ENCODE measurements around the gene IGF1R.
"Not testable (repeated sequence)": the region's sequence is repeated elsewhere in the genome, so short reads cannot be mapped to it uniquely, and the experiment has no call there.

The IGF1R gene

DNA sequence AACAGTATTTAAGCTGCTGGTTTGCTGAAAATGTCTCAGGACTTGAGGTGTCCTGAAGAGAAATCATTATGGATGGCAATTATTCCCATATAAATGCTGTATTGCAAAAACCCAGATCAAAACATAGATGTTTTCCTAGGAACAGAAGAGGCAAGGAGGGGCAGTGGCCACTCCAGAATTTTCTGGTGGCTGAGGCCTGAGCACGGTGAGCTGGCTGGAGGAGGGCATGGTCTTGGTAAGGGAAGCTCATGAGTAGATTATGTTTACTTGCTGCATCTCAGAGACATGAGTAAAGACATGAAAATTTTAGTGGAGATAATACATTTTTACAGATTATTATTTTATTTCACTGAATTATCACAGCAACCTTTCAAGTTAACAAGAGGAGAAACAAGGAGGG lies 328.2 kb downstream of the IGF1R start:
- DNase-seq = no peak

DNA sequence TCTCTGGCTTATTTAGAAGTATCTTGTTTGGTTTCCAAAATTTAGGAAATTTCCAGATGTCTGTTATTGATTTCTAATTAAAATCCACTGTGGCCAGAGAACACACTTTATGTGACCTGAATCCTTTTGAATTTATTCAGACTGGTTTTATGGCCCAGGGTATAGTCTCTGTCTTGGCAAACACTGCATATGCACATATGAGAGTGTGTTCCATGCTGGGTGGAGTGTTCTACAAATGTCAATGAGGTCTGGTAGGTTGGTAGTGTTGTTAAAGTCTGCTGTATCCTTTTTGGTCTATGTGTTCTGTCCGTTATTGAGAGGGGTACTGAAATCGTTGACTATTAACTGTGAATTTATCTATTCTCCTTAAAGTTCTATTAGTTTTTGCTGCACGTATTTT lies 329.1 kb downstream of the IGF1R start:
- no peak for DNase-seq

DNA sequence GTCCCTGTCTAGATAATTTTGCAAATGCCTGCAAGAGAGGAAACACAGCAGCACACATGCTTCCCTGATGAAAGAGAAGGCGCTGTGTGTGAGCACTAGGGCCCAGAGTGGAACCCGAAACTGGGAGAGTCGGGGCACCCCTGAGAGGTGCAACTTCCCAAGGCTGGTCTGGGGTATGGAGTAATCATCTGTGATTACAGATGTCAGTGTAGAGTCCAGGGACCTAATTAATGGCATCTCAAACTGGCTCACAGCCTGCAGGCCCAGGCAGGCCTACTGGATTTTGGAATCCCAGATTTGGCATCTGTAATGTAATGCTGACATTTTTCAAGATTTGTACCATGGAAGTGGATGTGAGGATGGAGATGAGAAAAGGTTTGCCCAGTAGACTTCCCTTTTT lies 329.8 kb downstream of the IGF1R start:
- no peak for DNase-seq

DNA sequence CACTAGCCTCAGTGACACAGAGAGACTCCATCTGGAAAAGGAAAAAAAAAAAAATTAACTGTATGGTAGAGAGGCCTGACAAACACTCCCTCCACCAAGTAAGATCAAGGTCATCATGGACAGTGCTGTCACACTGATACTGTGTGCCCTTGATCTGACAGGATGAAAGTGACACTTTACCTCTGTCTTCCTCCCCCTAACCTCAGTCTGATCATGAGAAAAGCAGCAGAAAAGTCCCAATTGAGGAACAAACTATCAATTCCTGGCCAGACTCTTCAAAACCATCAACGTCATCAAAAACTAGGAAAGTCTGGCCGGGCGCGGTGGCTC lies 332.5 kb downstream of the IGF1R start:
- DNase-seq = no peak

DNA sequence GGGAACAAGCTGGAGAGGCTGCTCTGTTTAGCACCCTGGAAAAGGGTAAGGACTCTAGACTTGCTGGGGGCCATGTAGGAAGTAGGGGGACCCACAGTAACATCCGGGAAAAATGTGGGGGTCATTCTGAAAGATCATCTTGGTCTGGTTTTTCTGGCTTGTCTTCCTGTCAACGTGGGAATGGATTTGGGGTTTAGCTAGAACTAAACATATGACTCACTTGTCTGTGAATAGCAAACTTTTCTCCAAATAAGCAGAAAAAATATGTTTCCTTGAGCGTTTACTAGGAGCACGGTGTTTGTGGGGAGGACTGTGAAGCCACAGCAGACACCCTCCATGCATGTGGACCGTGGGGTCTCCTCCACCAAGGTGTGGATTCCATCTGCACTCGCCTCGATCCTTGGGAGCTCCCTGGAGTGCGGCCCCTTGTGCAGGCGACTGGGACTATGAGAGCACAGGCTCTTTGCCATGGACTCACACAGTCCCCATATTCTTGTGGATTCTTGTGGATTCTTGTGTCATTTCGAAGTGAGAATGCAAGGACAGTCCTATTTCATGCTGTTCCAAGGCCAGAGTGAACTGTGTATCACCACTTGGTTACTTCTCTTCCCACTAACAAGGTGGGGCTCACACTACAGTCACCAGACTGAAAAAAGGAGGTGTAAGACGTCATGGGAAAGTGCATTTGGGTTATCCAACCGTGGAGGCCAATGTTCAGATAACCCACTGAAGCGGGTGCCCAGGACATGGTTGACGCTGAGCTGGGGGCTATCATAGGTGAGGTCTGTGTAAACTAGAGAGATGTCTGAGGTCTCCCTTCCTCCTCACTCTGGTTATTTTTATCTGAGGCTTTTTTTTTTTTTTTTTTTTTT lies 333.7 kb downstream of the IGF1R start:
- no peak for DNase-seq

DNA sequence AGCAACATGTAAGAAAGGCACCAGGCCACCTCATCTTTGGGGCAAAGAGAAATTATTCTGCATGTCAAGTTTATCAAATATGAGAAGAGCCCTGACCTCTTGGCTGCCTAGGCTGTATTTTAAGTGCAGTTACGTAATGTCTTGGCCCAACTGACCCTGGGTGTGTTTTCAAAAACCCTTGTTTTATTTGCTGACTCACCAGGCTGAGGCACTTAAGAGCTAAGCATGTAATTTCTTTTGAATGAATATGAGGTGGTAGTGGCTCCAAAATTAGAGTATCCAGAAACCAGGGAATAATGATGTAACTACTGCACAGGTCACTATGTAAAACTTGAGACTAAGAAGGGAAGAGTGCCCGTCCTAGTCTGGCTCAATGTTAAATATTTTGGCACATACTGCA lies 335.0 kb downstream of the IGF1R start:
- DNase-seq = no peak

DNA sequence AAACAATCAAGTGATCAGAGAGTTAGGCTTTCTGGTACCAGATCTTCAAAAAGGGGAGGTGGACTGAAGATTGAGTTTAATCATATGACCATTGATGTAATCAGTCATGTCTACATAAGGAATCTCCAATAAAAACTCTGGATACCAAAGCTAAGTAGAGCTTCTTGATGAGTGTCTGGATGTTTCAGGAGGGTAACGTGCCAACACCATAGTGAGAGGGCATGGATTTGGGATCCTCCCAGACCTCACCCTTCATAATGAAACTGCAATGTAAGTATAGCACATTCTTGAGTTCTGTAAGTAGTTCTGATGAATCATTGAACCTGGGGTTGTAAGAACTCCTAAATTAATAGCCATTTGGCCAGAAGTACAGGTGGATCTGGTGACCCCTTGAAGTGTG lies 337.9 kb downstream of the IGF1R start:
- DNase-seq = no peak

DNA sequence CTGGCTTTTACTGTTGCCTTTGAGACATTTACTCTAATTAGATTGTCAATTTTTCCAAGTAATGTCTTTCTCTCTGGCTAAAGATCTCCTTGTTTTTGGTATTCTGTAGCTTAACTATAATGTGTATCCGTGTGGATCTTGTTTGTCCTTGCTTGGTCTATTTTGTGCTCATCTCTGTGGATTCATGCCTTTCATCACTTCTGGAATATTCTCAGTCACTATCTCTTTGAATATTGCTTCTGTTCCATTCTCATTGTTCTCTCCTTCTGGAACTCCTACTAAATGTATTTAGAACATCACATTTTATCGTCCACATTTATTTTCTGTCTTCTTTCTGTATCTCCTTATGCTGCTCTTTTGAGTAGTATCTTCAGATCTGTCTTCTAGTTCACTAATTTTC lies 346.6 kb downstream of the IGF1R start:
- no peak for DNase-seq

DNA sequence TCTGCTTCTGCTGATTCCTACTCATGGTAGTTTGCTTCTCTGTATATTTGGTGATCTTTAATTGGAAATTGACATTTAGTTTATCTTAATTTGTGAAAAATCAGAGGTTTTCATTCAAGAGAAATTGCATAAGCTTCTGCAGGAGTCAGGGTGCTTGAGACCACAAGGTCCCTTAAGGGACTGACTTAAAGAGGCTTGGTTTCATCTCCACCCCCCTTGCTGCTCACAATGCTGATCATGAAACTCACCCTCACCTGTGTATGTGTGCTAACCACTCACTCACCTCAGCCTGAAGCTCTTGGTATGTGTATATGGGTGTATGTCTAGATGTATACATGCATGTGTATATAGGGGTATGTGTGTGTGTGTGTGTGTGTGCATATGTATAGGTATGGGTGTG lies 347.8 kb downstream of the IGF1R start:
- no peak for DNase-seq

DNA sequence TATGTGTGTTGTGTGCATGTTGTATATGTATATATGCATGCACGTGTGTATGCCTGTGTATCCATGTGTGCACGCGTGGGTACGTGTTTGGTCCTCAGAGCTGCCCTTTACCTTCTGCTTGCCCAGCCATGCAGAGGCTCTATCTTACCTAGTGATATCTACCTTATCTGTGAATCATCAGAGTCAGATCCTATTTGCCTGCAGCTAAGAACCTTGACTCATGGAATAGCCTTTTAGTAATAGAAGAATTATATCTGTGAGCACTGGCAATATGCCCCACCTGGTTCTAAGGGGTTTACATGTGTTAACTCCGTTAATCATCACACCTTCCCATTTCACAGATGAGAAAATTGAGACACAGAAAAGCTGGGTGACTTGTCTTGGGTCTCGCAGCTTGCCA lies 348.3 kb downstream of the IGF1R start:
- DNase-seq = no peak

DNA sequence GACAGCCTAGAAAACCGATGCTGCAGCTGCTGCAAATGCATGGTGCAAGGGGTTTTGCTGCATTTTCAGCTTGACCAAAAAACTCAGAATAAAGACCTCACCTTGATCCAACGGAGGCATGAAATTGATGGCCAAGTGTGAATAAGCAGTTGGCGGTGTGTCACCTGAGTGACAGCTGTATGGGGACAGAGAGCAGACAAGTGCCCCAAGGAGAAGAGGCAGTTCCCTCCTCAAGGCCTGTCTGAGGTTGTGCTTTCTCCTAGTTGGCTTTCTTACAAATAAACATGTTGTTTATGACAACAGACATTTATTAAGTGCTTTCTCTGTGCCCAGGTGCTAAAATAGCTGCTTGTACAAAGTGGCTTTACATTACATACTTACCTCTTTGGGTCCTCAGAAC lies 349.0 kb downstream of the IGF1R start:
- DNase-seq = no peak

DNA sequence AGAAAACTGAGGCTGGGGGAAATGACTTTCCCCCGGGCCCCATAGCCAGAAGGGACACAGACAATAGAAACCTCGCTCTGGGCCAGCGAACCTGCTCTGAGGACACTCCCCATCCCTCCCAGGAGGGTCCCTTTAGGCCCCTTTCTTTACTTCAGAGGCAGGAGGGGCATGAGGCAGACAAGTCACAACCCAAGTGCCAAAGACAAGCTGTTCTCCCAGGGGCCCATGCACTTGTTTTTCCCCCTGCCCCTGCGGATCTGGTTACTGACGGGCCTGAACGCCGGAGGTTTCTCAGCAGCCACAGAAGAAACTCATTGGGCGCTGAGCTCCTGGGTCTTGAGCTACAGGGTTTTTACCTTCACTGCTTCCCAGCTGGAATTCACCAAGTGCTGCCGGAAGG lies 349.4 kb downstream of the IGF1R start:
- DNase-seq = no peak

DNA sequence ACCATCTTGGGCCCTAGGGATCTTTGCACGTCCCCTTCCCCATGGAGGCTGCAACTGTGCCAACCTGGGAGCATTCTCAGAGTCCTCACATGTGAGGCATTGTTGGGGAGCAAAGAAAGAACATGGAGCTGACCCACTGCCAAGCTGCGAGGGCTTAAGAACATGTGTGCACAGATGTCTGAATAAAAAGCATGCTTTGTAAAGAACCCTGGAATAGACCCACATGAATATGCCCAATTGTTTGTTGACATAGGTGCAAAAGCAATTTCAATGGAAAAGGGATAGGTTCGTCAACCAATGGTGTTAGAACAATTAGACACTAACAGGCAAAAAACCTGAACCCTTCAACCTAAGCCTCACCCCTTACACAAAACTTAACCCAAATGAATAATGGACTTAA lies 349.9 kb downstream of the IGF1R start:
- no peak for DNase-seq

DNA sequence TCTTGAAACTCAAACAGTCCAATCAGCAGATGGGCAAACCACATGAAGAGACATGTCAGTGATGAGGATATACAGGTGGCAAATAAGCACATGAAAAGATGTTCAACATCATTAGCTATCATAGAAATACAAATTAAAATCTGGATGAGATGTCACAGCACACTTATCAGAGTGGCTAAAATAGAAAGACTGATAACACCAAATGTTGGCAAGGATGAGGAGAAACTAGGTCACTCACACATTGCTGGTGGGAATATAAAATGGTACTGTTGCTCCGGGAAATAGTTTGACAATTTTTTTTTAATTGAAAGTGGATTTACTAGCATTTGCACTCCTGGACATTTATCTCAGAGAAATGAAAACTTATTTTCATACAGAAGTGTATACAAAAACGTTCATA lies 350.9 kb downstream of the IGF1R start:
- no peak for DNase-seq

DNA sequence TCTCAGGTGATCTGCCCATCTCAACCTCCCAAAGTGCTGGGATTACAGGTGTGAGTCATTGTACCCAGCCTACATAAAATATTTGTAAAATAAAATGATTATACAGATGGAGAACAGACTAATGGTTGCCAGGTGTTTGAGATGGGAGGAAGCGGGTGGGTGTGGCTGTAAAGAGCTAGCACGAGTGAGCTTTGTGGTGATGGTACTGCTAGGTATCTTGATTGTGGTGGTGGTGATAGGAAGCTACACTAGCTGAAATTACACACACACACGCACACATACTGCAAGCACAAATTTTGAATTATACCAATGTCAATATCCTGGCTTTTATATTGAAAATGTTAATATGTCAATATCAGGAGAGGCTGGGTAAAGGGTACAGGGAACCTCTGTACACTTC lies 353.9 kb downstream of the IGF1R start:
- no peak for DNase-seq

DNA sequence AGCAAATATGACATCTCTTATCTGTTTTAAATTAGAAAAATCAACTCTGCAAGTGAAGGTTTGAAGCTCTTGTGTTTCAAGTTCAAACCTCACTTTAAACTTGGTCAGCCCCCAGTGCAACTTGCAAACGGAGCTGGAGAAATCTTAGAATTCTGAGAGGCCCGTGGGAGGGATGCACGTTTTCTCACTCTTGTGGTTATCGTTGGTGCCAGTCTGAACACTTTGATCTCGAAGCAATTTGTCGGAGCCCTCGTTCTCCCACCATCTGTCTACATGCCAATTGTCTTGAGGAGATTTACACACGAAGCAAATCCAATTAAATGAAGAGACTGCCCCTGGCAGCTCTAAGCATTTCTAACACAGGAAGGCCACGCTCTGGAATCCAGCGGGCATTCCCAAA lies 355.0 kb downstream of the IGF1R start:
- DNase-seq = not testable (repeated sequence)

DNA sequence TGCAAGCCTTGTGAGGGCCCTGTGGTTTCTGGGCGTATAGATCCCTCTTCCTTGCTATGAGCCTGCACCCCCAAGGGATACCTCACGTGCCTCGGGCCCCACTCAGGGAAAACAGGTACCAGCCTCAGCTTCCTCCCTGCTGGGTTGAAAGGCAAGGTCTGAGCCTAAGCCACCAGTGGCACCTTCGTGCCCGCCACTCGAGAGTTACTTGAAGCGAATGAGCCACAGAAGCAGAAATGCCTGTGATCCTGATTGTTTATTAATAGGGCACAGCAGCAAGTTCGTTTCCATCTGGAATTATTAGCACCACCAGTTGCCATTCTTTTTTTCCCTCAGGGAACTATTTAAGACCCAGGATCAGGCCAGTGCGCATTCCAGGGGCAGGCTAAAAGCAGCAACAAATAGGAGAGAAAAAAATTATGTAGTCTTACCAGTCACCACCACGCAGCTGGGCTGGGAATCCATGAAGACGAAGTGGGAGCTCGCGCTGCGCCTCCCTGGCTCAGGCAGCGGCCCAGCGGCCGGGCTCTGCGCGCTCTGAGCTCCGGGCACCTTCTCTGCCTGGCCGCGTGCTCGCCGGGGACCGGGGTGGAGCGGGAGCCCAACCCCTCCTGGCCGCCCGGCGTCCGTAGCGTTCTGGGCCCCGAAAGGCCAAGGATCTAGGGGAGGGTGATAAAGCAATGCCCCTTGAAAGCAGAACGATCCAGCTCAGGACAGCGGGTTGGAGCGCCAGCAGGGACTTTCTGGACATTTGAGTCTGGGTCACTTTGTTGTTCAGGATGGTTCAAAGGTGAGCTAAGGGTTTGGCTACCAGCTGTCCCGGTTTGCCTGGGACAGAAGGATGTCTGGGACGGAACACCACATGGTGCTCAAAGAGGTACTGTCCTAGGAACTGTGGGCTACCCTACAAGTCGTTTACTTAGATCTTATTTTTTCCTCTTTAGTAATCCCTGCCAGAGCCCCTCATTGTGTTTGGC lies 356.9 kb downstream of the IGF1R start:
- DNase-seq = not testable (repeated sequence)

DNA sequence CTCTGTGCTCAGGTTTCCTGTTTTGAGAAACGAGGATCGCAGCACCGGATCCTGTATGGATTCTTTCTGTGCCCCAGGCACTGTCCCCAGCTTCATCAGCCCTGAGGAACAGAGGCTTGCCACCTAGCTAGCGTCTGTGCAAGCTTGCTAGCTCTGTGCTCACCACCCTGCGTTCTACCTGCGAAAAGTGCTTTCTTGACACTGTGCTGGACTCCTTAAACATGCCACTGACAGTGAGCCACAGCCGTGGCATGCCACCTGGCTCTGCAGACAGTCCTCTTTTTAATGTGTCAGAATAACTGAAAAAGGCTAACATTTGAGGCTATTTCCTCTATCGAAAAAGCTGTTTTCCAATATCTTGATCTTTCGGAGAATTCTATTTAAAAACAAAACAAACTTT lies 357.8 kb downstream of the IGF1R start:
- DNase-seq = no peak

DNA sequence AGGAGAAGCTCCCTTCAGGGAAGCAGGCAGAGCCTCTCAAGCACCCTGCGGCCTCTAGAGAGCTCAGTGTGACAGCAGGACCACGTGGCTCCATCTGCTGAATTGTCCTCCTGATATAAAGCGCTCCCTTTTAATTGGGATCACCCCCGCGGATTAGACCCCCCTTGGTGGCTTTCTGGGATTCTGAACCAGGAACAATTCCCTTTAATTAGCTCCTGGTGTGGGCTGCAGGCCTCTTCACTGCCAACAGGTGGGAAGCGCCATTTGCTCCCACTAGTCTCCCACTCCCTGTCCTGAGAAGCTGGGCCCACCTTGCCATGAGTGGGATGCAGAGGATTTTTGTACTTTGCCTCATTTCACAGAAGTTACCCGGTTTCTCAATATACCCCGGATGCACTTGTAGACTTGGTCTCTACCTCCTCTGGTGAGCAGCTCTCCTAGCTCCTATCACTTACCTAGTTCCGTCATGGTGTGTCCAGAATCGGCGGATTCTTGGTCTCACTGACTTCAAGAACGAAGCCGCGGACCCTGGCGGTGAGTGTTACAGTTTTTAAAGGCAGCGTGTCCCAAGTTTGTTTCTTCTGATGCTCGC lies 358.7 kb downstream of the IGF1R start:
- no peak for DNase-seq

DNA sequence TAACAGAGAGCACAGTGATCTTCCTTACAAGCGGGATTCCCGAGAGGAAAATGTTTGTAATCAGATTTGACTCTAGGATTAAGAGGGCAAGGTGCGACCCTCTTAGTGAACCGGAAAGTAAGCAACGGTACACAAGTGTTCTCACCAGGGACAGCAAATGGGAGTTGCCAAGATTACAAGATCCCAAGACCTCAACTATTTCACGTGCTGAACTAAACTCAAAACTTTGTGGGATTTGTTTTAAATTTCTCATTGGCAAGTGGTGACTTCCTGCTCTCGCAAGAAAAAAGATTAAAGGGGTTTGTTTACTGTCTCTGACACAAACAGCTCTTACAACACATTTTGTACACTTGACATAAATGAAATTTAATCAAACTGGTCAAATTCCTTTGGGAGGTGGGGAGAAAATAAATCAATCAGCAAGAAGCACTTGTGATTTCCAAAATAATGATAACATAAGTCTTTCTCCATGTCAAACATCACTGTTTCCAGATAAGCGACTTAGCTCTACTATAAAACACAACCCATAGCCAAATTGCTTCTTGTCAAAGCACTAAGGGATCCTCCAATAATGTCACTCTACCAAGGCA lies 361.5 kb downstream of the IGF1R start:
- DNase-seq = no peak

DNA sequence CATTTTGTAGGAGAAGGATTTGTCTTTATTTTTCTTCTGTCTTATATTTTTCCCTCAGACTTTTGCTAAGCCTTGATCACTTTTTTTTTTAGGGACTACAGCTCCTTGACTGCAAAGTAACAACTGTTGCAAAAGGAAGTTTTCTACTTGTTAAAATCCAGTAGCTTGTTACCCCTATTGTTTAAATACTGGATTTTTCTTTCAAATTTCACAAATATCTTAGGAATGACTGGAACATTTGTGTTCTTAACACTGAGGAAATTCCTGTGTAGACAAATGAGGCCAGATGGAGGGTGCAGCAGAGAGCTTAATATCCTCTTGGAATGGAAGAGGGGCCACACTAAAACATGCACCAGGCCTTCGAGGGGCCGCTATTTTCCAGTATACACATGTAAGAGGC lies 362.4 kb downstream of the IGF1R start:
- no peak for DNase-seq
